HG02970 (cell line): ENCODE results near the gene P2RX1.
"Not testable (repeated sequence)": the region's sequence is repeated elsewhere in the genome, so short reads cannot be mapped to it uniquely, and the experiment has no call there.

Experiments
- ATAC-seq: cut with Tn5 transposase; IDR thresholded peaks from one replicate; pipeline ENCODE4 v1.9.1; 2021; ENCODE audit warnings: mild to moderate bottlenecking, moderate library complexity, moderate number of reproducible peaks; ENCODE audit not compliant: unreplicated experiment, low FRiP score

P2RX1 gene

GRCh38 chr17:3867106-3867505, 49.2 kb downstream of the P2RX1 start:
- ATAC-seq = no peak

DNA sequence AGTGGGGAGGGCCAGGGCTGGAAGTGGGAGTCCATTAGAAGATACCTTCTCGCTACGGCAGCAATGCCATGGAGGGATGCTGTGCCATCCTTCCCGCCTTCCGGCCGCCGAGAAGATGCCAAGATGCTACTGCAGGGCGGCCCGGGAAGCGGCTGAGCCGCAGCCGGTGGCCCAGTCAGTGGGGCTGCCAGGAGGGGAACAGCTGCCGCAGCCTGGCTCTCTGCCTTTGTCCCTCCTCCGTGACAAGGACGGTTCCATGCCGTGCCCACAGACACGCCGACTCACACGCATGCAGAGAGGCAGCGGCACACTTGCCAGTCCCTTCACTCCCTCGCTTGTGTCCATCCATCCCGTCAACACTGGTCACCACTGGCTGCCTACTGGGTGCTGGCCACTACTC, 50.0 kb downstream of the P2RX1 start:
- no peak for ATAC-seq

DNA sequence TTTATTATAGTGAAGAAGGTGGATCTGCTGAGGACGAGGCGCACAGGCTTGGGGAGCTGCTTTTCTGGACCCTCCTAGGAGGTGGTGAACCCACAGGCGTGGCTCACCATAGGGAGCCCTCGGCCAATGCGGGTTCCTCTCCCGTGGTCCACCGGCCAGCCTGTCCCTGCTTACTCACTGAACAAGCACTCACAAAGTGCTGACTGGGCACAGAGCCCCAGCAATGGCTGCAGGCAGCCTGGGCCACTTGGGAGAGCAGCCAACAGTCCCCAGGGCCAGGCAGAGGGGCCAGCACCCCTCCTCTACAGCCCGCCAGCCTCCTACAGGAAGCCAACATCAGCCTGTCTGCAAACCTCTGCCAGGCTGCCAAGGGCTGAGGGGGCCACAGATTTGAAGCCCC, 51.1 kb downstream of the P2RX1 start:
- no peak for ATAC-seq

DNA sequence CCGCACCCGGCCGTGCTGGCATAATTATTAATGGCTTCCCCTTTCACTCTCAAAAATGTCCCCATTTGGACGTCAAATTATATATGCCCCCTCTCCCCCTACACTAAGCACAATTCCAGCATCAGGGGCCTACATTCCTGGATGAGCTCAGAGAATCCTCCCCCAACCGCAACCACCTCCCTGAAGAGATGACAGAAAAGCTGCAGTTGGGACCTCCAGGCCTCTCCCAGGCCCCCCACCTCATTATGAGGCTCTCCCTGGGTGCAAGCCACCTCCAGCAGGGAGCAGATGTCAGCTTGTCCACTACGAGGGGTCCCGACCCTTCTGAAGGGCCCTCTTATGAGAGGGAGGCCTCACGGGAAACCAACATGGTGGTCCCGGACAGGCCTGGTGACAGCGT, 51.7 kb downstream of the P2RX1 start:
- ATAC-seq = no peak

GRCh38 chr17:3861761-3862681, 54.2 kb downstream of the P2RX1 start:
- ATAC-seq = no peak

GRCh38 chr17:3860939-3861700, 55.1 kb downstream of the P2RX1 start:
- no peak for ATAC-seq

- ATAC-seq = no peak
These were observed 56.3 kb downstream of the P2RX1 start for GRCh38 chr17:3859940-3860339.

DNA sequence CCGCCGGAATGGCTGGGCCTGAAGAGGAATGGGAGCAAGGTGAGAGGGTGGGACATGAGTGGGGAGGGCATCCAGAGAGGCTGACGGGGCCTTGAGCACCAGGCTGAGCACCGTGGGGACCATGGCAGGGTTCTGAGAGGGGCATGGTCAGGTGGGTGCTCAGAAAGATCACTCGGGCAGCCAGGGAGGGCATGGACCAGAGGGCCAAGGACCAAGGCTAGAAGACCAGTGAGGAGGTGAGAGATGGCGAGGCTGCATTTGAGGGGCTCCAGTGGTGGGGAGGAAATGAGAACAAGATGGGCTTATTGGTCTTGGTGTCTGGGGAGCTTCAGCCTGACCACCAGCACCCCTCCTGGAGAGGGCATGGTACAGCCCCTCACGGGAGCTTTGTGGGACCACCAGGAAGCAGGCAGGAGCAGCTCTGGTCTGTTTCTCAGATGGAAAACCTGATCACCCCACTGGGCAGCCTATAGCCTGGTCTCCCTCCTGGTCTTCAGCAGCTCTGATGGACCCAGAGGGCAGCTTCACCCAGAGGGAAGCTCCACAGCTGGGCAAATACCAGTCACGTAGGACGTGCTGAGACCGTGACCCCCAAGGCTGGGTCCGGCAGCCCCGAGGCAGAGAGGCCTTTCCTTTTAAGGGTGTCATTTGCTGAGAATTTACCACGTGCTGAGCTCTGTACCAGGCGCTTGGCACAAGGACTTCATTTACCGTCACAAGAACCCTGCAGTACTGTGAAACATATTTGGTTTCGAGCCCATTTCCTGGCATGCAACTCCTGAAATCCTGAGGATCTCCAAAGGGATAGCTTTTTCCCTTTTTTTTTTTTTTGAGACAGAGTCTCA, 58.8 kb downstream of the P2RX1 start:
- ATAC-seq = no peak

DNA sequence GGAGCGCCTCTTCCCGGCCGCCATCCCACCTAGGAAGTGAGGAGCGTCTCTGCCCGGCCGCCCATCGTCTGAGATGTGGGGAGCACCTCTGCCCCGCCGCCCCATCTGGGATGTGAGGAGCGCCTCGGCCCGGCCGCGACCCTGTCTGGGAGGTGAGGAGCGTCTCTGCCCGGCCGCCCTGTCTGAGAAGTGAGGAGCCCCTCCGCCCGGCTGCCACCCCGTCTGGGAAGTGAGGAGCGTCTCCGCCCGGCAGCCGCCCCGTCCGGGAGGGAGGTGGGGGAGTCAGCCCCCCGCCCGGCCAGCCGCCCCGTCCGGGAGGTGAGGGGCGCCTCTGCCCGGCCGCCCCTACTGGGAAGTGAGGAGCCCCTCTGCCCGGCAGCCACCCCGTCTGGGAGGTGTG, 62.1 kb downstream of the P2RX1 start:
- ATAC-seq = not testable (repeated sequence)

GRCh38 chr17:3852561-3852960, 63.7 kb downstream of the P2RX1 start:
- ATAC-seq = no peak

DNA sequence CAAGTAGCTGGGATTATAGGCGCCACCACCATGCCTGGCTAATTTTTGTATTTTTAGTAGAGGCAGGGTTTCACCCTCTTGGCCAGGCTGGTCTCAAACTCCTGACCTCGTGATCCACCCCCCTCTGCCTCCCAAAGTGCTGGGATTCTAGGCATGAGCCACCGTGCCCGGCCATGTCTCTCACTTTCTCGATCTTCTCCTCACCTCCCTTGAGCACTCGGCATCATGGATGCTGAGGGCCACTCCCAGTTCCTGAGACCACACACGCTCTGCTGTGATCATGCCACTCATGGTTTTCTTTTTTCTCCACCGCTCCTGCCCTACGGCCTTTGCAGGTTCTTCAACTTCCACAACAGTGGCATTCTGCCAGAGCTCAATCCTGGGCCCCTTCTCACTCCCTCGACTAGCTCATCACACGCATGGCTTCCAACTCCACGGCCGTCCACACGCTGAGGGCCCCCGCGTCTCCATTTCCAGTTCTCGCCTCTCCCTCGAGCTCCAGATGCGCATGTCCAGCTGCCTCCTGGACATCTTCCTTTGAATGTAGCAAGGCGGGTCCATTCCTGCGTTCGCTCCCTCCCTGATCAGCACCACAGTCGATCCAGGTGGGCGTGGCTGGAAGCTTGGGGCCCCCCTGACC, 64.7 kb downstream of the P2RX1 start:
- ATAC-seq = no peak

DNA sequence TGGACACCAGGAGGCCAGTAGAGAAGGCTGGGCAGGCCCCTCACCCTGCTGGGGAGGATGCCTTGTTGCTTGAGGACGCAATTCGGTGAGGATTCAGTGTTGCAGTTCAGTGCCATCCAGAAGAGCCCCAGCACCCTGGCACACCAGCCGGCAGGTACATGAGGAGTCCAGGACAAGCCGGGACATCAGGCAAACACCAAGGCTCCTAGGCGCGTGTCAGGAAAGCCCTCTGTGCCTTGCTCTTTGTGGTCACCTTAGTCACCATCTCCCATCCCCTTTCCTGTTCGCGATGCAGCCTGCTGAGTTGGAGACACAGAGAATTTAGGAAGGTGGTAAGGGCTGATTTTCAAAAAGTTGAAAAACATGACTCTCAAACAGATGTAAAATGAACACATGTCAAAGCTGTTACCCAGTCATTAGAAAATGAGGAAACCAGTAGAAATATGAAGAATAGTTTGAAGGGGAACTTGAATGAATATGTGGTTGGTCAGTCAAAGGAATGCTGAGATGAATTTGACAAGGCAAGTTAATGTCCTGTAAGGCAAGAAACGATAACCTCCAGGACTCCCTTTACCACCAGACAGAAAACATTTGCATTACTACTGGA, 67.9 kb downstream of the P2RX1 start:
- no peak for ATAC-seq

GRCh38 chr17:3847165-3847670, 69.0 kb downstream of the P2RX1 start:
- ATAC-seq = no peak
